ENCODE measurements around the gene KCNE4.

Gene KCNE4

DNA sequence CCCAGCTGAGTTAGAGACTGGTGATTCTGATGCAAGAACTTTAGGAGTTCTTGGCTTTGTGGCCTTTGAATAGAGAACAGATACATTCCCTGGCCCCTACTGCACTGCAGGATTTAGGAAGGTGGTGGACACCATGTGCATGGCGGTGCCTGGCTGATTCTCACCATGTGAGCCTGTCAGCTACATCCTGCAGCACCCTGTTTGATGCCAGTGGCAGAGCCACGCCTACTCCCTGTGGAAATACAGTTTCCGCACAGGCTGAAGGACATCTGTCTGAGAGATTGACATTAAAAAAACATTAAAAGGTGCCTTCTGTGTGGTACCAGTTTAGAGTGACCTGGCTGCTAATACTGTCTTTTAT lies 50.0 kb downstream of the KCNE4 start:
- no peaks in the 10 kb centered on the region for H3K9me3 Mint-ChIP-seq
- ATAC-seq: no peak
- H3K27me3 Mint-ChIP-seq: no peaks in the 10 kb centered on the region

GRCh38 chr2:223102450-223102849 lies 50.5 kb downstream of the KCNE4 start:
- Mint-ChIP-seq H3K27me3 (no peaks in the 10 kb centered on the region), H3K4me3 (no peak overlapping the region), H3K4me1 (no peaks in the 10 kb centered on the region), H3K27ac (no peak overlapping the region), H3K9me3 (no peaks in the 10 kb centered on the region)
- ATAC-seq (no peak), DNase-seq (no peak)

More for the DNA sequence above, 50.0 kb downstream of the KCNE4 start:
- H3K4me1 Mint-ChIP-seq: no peaks in the 10 kb centered on the region
- no peak overlapping the region for H3K27ac Mint-ChIP-seq
- no peak overlapping the region for H3K4me3 Mint-ChIP-seq
- DNase-seq: no peak

DNA sequence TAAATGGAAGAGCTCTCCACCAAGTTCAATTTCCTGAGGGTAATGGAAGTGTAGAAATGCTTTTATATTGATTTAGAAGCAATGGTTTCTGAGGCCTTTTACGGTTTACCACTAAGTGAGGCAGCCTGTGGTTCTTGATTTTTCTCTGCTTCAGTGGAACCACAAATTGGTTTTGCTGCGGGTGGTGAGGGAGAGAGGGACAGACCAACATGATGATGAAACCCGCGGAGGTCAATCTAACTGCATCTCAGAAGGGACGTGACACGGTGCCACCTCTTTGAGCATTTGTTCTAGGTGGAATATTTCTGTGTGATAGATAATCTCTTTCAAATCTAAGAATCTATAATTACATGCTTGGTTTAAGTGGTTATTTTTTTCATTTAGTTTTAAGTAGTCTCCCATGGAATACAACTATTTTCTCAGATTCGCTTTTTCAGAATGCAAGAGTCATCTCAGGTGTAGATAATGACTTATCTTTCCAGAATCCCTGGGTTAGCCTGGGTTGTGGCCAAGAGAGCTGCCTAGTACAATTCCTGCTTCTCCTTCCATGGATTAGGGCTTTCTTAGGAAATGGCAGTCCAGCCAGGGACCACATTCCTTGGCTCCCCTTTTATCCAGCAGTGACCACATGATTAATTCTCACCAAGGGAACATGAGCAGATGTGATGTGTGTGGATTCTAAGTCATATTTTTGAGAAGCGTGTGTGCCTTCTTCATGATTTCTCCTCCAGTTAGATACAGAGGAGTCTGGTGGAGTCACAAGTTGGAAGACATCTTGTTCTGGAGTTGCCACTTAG lies 52.5 kb downstream of the KCNE4 start:
- no peaks in the 10 kb centered on the region for H3K4me1 Mint-ChIP-seq
- no peak for DNase-seq
- ATAC-seq: no peak
- H3K9me3 Mint-ChIP-seq: no peaks in the 10 kb centered on the region
- no peak overlapping the region for H3K27ac Mint-ChIP-seq
- no peak overlapping the region for H3K4me3 Mint-ChIP-seq
- no peaks in the 10 kb centered on the region for H3K27me3 Mint-ChIP-seq
